IPS DF 4.7 (cell line): ENCODE results near the gene ITGA8.
"Not testable (repeated sequence)": the region's sequence is repeated elsewhere in the genome, so short reads cannot be mapped to it uniquely, and the experiment has no call there.

ENCODE experiments used
- DNase-seq: peaks from one replicate; pipeline ENCODE4 v3.0.0-alpha.2; 2013; ENCODE audit warnings: low spot score; ENCODE audit errors: extremely low read depth

The ITGA8 gene

DNA sequence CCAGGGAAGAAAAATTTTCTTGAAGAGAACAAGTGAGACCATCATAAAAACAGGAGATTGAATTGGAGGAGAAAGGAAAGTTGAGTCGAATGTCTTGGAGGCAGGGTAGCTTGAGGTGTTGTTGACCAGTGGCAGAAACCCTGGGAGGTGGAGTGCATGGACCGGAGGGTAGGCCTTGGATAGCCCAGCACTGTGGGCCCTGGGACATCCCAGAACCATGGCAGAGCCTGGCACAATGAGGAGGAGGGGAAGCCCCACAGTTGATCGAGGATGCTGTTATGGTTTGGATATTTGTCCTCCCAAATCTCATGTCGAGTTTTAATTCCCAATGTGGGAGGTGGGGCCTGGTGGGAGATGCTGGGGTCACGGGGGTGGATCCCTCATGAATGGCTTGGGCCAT, 157.1 kb downstream of the ITGA8 start:
- no peak for DNase-seq

DNA sequence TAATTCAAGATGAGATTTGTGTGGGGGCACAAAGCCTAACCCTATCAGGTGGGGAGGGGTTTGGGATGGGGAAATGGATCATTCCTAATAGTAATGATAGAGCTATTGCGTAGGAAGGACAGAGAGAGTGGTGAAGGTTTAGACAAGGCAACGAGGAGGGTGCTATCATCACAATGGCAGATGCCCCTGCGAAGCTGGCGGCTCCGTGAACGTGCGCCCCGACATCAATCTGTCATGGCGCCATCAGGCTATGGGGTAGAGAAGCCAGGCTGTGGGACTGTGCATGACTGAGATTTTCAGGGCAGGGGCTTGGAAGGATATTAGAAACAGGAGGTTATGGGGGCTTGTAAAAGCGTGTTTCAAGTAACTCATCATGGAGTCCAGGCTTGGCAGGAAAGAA, 157.6 kb downstream of the ITGA8 start:
- DNase-seq = no peak

DNA sequence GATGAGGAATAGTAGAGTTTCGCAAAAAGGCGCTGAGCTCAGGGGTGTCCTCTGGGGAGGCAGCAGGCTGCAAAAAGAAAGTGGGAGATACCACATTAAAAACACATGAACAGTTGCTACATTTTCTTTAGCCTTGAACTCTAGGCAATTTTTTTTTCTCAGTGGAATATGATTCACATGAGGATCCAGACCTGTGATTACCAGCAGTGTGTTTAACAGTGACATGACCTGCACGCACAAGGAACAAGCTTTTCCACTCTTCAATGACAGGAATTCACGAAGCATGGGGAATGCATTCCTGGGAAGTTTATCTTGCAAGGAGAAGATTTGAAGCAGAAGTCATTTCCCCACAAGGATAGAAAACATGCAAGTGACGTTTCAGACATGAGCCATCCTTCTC, 161.6 kb downstream of the ITGA8 start:
- no peak for DNase-seq

DNA sequence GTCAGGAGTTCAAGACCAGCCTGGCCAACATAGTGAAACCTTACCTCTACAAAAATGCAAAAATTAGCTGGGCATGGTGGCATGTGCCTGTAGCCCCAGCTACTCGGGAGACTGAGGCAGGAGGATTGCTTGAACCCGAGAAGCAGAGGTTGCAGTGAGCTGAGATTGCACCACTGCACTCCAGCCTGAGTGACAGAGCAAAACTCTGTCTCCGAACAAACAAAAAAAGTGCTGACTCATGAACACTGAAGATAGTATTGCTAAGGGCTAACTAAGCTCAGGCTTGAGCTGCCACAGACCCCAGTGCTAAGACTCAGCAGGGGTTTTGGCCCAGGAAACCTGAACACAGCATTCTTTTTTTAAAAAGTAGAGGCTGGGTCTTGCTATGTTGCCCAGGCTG, 162.6 kb downstream of the ITGA8 start:
- not testable (repeated sequence) for DNase-seq

DNA sequence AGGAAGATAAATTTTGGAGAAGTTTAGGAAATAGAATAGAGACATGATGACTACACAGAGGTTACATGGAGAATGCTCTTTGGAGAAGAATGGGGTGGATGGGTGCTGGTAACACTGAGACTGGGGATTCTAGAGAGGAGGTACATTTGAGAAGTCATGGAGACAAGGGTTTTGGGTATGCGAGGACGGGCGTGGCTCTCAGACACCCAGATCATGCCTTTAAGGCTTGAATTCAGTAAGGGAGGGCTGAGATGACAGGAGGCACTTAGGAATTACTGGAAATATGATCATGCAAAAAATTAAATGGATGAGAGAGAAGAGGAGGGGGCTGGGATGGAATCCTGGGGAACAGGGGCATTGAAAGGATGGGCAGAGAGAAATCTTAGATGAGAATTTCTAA, 168.8 kb downstream of the ITGA8 start:
- DNase-seq = no peak

DNA sequence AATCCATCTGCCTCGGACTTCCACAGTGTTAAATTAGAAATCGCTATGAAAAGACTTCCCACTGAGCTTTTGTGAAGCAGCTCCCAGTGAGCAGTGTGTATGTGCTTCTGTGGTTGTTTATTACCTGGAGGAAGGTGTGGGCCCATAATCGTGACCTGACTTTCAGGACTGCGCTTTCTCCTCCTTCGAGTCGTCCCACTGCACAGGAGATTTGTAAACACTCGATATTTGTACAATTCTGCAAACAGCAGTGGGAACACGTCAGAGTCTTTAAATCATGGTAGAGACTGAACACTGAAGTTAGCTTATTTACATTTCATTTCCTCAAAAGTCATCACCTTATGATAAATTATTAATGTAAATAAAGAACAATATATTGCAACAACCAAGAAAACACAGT, 171.4 kb downstream of the ITGA8 start:
- no peak for DNase-seq

DNA sequence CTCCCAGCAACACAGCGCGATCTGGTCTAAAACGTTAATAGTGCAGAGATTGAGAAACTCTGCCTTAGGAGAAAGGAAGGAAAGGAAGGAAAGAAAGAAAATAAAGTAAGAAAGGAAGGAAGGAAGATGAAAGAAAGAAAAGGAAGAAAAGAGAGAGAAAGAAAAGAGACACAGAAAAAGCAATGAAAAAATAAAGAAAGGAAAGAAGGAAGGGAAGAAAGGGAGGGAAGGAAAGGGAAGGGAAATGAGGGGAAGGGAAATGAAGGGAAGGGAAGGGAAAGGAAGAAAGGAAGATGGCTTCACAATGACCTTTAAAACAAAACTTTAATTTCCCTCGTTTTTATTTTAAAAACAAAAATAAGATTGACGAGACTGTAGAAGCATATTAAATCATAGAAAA, 173.1 kb downstream of the ITGA8 start:
- DNase-seq = no peak

DNA sequence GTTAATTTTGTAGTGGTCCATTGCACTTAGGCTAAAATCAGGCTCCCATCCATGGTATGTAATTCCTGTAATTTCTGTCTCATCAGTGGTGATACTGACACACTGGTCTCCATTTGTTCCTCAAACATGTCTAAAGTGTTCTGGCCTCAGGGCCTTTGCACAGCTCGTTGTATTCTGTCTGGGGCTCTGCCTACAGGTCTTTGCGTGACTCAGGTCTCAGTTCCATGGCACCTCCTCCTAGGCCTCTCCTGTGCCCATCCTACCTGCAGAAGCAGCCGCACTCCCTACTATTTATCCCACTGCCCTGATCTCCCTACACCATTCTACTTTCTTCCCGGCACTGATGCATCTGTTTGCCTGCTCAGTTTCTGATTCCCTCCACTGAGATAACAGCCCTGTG, 173.8 kb downstream of the ITGA8 start:
- no peak for DNase-seq

DNA sequence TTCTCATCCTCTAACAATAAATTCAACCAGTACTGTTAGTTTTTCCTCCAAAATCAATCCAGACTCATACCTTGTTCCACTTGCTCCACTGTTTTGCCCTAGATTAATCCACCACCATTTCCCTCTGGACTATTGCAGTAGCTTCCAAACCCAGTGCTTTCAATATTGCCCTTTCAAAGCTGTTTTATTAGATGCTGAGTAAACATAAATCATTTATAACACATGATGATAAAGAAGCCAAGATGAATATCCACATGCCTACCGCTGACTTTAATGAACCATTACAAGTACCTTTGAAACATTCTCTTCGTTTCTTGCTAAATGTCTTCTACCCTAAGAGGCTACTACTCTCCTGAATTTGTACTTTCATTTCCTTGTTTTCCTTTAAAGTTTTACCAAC, 174.5 kb downstream of the ITGA8 start:
- DNase-seq = no peak

DNA sequence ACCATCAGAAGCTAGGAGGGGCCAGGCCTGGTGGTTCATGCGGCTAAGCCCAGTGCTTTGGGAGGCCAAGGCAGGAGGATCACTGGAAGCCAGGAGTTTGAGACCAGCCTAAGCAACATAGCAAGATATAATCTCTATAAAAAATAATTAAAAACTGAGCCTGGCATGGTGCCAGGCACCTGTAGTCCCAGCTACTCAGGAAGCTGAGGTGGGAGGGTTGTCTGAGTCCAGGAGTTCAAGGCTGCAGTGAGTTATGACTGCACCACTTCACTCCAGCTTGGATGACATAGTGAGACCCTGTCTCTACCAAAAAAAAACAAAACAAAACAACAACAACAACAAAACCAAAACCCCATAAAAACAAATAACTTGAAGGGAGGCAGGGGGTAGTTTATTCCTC, 175.7 kb downstream of the ITGA8 start:
- DNase-seq = no peak

DNA sequence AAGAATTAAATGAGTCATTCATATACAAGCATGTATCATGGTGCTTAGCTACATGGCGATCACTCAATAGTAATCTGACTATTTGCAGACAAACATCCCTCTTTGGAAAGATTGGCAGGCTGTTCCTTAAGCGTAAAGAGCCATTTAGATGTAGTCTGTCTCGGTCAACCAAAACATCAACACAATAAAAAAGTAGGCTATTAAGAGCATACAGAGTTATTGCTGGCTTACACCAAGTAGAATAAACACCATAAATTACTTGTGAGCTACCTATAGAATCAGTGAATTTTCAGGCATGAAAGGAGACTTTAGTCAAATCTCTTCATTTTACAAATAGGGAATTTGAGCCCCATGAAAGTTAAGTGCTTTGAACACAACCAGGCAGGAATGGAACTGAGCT, 176.9 kb downstream of the ITGA8 start:
- DNase-seq = no peak

DNA sequence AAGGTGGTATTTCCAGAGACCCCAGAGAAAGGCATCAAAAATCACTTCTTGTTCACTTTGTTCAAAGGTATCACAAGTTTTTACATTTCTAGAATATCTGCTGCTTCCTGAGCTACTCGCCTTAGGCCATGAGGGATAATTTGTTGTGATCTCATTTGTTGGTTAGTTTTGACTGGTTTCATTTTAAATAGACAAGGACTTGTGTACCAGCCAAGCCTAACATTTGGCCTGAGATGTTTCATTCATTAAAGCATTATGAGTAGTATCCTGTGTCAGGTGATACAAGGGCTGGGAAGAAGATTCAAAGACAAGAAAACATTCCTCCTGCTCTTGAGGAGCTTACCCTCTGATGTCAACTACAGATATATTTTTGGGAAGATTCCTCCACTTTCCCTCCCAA, 178.3 kb downstream of the ITGA8 start:
- DNase-seq = no peak

DNA sequence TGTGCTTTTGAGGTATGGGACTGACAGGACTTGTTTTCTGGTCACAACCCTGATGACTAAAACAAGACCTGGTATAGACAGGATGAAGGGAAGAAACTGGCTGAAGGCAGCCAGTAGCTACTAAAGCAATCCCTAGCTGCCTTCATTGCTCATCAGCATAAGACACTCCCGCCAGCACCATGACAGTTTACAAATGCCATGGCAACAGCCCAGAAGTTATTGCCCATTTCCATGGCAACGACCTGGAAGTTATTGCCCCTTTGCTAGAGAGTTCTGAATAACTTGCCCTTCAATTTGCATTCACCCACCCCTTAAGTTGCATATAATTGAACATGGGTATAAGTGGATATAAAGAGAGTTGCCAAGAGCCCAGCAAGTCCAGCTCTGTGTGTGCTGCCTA, 179.0 kb downstream of the ITGA8 start:
- DNase-seq = no peak

DNA sequence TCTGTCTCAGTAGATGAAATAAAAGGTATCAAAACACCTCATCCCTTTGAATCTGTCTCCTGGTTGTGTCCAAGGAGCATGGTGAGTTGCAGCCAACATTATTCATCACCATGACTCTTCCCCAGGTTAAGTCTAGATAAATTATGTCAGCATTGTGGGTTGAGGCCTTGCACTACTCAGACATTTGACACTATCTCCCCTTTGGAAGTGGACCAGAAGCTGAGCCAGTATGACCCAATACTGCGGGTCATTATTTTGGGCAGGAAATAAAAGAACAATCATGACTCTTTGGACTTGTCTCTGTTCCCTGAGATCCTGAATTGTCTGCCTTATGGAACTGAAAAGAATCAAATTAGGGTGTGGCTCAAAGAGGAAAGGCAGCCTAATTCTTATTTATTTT, 180.5 kb downstream of the ITGA8 start:
- DNase-seq = no peak

DNA sequence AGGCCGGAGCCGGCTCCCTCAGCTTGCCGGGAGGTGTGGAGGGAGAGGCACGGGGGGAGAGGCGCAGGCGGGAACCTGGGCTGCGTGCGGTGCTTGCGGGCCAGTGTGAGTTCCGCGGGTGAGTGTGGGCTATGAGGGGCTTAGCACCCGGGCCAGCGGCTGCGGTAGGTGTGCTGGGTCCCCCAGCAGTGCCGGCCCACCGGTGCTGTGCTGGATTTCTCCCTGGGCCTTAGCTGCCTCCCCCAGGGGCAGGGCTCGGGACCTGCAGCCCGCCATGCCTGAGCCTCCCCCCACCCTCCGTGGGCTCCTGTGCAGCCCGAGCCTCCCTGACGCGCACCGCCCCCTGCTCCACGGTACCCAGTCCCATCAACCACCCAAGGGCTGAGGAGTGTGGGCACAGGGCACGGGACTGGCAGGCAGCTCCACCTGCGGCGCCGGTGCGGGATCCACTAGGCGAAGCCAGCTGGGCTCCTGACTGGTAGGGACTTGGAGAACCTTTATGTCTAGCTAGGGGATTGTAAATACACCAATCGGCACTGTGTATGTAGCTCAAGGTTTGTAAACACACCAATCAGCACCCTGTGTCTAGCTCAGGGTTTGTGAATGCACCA, 184.7 kb downstream of the ITGA8 start:
- DNase-seq = not testable (repeated sequence)

DNA sequence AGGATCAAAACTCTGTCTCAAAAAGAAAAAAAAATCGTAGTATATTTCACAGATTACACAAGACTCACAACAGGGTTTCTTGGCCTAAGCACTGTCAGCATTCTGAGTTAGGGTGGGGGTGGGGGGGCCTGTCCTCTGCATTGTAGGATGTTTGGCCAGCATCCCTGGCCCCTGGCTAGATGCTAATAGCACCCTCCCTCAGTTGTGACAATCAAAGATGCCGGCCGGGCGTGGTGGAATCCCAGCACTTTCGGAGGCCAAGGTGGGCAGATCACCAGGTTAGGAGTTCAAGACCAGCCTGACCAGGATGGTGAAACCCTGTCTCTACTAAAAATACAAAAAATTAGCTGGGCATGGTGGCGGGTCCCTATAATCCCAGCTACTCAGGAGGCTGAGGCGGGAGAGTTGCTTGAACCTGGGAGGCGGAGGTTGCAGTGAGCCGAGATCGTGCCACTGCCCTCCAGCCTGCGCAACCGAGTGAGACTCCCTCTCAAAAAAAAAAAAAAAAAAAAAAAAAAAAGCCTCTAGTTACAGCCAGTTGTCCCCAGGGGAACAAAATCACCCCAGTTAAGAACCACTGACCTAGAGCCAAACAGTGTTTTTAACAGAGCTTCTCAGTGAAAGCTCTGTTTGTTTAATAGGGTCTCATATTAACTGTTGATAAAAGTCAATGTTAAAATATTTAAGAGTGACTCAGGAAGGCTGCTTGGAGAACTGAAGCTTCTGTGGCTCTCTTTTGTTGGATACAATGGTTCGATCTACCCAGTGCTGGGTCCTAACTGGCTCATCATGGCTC, 187.6 kb downstream of the ITGA8 start:
- DNase-seq = no peak

DNA sequence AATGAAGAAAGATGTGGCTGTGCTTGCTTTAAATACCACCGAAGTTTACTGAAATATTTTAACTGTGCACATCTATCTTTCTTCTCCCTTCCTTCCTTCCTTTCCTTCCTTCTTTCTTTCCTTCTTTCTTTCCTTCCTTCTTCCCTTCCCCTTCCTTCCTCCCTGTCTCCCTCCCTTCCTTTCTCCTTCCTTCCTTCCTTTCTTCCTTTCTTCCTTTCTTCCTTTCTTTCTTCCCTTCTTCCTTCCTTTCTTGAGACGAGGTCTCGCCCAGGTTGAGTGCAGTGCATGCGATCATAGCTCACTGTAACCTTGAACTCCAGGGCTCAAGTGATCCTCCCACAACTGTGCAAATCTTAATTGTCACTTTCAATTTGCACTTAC, 190.9 kb downstream of the ITGA8 start:
- DNase-seq = no peak

DNA sequence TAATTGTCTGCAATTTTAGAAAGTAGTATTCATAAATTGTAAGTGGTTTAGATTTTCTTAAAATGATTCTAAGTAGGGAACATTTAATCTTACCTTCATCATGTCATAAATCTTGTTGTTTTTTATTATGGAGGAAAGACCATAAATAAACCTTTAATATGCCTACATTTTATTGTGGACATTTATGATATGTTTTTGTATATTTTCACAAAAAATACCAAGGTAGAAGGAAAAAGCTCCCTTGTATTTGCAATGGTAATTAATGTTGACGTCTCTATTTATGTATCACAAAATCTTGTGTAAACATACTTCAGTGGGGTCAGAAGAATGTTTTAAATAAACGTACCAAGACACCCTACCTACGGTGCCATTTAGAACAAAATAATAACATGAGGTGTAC, 193.0 kb downstream of the ITGA8 start:
- no peak for DNase-seq

DNA sequence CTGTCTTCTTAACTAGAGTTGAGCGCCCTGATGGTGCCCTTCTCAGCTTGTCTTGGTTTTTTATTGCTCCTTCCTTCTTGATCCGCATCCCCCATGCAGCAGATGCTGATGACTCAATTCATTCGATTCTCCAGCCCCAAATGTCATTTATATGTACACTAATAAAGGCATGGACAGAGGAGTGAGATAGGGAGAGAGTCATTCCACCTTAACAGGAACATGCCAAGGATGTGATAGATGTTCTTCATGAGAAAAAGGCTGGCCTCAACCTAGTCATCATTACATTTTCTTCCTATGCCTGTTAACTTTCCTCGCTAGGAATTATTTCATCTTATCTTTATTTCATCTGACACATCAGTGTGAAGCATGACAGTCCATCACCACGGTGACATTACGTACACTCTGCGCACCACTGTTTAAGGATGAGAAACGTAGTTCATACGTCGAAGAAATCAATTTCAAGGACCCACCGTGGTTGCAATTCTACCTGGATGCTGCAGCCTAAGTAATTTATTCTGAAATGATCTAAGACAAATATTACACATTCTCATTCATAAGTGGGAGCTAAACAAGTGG, 198.3 kb downstream of the ITGA8 start:
- no peak for DNase-seq

DNA sequence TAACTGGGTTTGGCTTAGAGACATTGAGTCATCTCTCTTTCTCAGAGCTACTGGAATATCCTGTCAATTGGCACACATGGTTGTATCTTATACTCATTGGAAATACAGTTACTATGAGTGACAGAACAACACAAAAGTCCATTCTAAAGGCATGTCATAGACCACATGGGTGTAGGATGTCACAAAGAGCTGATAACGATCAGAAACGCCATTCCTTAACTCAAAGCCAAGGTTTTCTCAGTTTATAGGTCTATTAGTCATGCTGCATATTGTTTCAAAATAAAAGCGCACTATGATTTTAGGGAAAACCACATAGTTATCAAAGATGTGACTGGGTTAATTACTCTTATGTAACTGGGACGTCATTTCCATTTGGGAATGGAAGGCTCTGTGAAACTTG, 201.5 kb downstream of the ITGA8 start:
- no peak for DNase-seq

DNA sequence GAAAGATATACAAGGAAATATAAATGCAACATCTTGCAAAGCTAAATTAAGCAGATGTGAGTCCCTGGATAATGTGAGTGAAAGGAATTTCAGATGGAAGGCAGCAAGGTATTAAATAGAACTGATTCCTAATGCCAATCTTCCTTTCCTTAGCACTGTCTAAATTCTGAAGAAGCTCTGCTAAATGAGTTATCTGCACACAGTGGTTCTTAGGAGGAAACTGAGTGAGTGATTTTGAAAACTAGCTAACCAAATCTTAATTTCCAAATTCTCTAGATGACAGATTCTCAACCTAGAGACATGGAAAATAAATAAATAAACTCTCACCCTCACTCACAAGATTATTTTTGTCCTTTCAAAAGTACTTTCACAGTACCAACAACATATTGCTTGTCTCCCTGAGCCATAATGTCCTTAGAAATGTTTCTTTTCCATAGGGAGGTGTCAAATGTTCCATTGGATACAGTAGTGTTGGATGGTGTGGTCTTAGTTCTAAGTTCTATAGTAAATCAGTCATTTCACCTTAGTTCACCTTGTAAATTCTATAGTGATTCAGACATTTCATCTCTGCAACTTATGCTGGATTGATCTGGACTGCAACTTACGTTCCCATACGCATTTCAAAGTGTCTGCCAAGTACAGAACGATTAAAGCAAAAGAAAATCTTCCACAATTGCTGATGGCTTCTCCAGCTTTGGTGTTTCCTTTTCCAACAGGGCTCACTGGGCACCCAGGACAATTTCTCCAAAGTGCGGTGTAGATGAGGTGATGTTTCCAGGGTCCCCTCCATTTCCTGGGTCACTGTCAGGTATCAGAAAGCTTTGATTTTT, 203.3 kb downstream of the ITGA8 start:
- DNase-seq = no peak

DNA sequence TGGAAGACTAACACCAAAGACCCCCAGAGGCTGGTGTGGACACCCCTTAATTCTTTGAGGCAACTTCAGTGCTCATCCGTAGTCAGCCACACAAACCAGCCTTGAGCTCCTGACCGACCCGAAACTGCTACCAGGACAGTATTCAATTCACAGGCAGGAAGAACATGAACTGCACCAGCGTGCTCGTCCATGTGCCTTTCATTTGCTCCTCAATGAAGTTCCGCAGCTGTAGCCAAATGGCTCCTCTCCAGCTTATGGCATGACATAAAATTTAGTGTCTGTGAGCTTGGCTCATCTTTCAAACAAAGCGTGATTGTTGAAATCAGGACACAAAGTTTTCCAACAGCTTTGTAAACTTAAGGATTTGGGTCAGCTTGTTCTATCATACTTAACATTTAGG, 204.5 kb downstream of the ITGA8 start:
- DNase-seq = no peak
